ENCODE data around the gene PDIA4.
A peak's percentile ranks its signal among the peaks of the same experiment; 100 is the strongest.
"Not testable (repeated sequence)": the region's sequence is repeated elsewhere in the genome, so short reads cannot be mapped to it uniquely, and the experiment has no call there.

Gene PDIA4

DNA sequence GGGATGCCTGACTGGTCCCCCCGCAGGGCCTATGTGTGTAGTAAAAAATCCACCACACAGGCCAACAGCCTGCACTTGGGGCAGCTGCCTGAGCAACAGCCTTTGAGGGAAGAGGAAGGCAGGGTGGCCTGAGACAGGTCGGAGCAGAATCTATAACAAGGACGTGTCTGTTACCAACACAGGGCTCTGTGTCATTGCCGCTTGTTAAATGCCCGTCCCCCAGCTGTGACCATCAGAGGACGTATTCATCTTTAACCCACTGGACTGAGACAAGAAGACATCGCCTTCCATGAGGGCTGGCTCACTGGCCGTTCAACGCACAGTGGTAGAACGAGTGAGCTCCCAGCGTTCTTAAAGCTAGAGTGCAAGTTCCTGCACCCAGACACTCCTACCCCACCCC lies 7.8 kb downstream of the PDIA4 start:
- no peak overlapping the region for H3K27ac ChIP-seq
- TF ChIP-seq ZFX (IDR thresholded peaks at IDR 0.05; ENCODE audit: borderline replicate concordance): no peak
- no peak for TF ChIP-seq CTCF (IDR thresholded peaks at IDR 0.05)

GRCh38 chr7:149016876-149017275 lies 11.4 kb downstream of the PDIA4 start:
- no peak for TF ChIP-seq ZFX (IDR thresholded peaks at IDR 0.05; ENCODE audit: borderline replicate concordance)
- no peak for TF ChIP-seq CTCF (IDR thresholded peaks at IDR 0.05)
- no peak overlapping the region for H3K27ac ChIP-seq

DNA sequence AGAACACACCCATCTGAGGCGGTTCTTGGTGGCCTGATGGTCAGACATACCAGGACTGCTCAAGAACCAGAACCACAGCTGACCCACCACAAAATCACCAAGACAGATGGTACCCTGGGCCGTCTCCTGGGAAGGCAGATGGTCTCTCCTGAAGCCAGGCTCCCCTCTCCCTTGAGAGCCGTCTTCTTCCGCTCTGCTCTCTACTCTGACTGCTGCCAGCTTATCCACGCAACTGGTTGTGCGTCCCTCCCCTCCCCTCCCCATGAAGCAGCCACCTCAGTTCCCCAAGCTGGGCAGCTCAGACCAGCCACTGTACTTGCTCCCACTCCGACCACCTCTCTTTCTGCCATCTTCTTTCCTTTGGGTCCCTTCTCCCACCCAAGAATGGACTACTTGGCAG lies 14.0 kb downstream of the PDIA4 start:
- TF ChIP-seq ZFX (IDR thresholded peaks at IDR 0.05; ENCODE audit: borderline replicate concordance): no peak
- TF ChIP-seq CTCF (IDR thresholded peaks at IDR 0.05): no peak
- H3K27ac ChIP-seq: no peak overlapping the region

DNA sequence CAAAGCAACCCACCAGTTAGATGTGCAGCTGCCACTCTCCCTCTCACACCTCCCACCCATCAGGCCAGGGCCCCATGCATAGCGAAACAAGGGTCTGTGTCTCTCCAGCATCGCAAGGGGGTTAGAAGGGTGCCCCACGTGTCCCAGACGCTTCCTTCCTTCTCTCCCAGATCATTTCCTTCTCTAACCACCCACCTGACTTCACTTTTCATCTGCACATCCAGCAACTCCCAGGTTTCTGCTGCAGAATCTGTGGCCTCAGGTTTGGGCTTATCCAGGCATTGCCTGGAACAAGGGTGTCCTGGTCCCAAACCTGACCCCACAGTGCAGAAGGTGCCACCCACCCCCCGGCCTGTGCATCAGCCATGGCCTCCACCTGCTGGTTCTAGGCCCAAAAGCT lies 14.4 kb downstream of the PDIA4 start:
- TF ChIP-seq CTCF (IDR thresholded peaks at IDR 0.05) (no peak), ZFX (IDR thresholded peaks at IDR 0.05; ENCODE audit: borderline replicate concordance) (no peak)
- no peak overlapping the region for H3K27ac ChIP-seq

DNA sequence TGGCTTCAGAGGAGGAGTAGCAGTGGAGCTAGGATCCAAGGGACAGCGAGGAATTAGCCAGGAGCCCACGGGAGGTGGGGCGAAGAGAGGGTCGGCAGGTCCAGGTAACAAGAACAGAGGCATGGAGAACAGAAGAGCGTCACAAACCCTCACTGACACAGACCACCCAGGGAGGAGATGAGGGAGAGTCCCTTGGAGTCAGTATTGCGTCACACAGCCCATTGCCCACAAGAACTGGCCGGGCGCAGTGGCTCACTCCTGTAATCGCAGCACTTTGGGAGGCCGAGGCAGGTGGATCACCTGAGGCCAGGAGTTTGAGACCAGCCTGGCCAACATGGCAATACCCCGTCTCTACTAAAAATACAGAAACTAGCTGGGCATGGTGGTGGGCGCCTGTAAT lies 15.6 kb downstream of the PDIA4 start:
- not testable (repeated sequence) for H3K27ac ChIP-seq

DNA sequence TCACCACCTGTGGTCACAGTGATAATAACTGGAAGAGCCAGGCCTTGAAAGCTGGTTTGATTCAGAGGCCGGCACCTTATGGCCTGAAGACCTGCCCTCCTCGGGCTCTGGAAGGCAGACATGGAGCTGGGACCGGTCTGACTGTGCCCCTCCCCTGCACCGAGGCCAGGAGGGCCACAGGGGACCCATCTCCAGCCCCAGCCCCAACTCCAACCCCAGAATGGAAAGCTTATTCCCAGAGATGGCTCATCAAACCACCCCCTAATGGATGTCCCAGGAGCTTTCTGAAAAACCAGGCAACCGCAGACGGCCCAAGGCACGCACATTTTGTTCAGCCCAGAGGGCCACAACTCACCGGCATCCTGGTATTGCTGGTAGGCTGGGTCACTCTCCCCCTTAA lies 16.8 kb downstream of the PDIA4 start:
- TF ChIP-seq CTCF (IDR thresholded peaks at IDR 0.05) (no peak), ZFX (IDR thresholded peaks at IDR 0.05; ENCODE audit: borderline replicate concordance) (no peak)
- H3K27ac ChIP-seq: peak overlapping the region; percentile 7; the same call in 1 of the 2 replicates

- TF ChIP-seq CTCF (IDR thresholded peaks at IDR 0.05) (no peak), ZFX (IDR thresholded peaks at IDR 0.05; ENCODE audit: borderline replicate concordance) (no peak)
- H3K27ac ChIP-seq: peak overlapping the region; percentile 7; the same call in 1 of the 2 replicates
Measured at GRCh38 chr7:149010451-149010850, 17.9 kb downstream of the PDIA4 start.

- TF ChIP-seq CTCF (IDR thresholded peaks at IDR 0.05) (no peak), ZFX (IDR thresholded peaks at IDR 0.05; ENCODE audit: borderline replicate concordance) (no peak)
- no peak overlapping the region for H3K27ac ChIP-seq
Measured at GRCh38 chr7:149009527-149009926, 18.8 kb downstream of the PDIA4 start.
